ENCODE data around the gene KCTD2.

Gene KCTD2

GRCh38 chr17:75087558-75088453, 40.8 kb downstream of the KCTD2 start, which contains the start of gene SLC16A5:
TSS of gene SLC16A5 (plus strand) at chr17:75087954. CDS start at chr17:75093637, 5,683 bp downstream.
- Mint-ChIP-seq H3K27ac (peak within 1 kb of the TSS; percentile 73), H3K4me1 (peaks cover 41% of the 10 kb centered on the region), H3K36me3 (no peaks in the 10 kb centered on the region), H3K9me3 (no peaks in the 10 kb centered on the region), H3K4me3 (peak within 1 kb of the TSS; percentile 81), H3K27me3 (no peaks in the 10 kb centered on the region)
- peak; percentile 79 for ATAC-seq

GRCh38 chr17:75088465-75089417, 41.7 kb downstream of the KCTD2 start:
- peak overlapping the region; percentile 73 for H3K27ac Mint-ChIP-seq

GRCh38 chr17:75090871-75091854, 44.1 kb downstream of the KCTD2 start:
- no peak overlapping the region for H3K27ac Mint-ChIP-seq
- no peaks in the 10 kb centered on the region for H3K36me3 Mint-ChIP-seq
- no peaks in the 10 kb centered on the region for H3K9me3 Mint-ChIP-seq
- H3K27me3 Mint-ChIP-seq: no peaks in the 10 kb centered on the region
- peaks cover 40% of the 10 kb centered on the region for H3K4me1 Mint-ChIP-seq
- no peak for ATAC-seq
- no peak overlapping the region for H3K4me3 Mint-ChIP-seq

More at GRCh38 chr17:75088465-75089417, 41.7 kb downstream of the KCTD2 start:
- Mint-ChIP-seq H3K27me3 (no peaks in the 10 kb centered on the region), H3K9me3 (no peaks in the 10 kb centered on the region), H3K36me3 (no peaks in the 10 kb centered on the region), H3K4me3 (peak overlapping the region; percentile 81), H3K4me1 (peaks cover 41% of the 10 kb centered on the region)
- ATAC-seq: no peak

GRCh38 chr17:75091855-75092327, 44.9 kb downstream of the KCTD2 start:
- Mint-ChIP-seq H3K9me3 (no peaks in the 10 kb centered on the region), H3K27ac (no peak overlapping the region), H3K36me3 (no peaks in the 10 kb centered on the region), H3K4me1 (peaks cover 33% of the 10 kb centered on the region), H3K27me3 (no peaks in the 10 kb centered on the region), H3K4me3 (no peak overlapping the region)
- ATAC-seq: no peak

GRCh38 chr17:75093548-75094158, 46.6 kb downstream of the KCTD2 start:
- Mint-ChIP-seq H3K9me3 (no peaks in the 10 kb centered on the region), H3K36me3 (no peaks in the 10 kb centered on the region), H3K27ac (no peak overlapping the region), H3K27me3 (no peaks in the 10 kb centered on the region), H3K4me1 (peaks cover 24% of the 10 kb centered on the region), H3K4me3 (no peak overlapping the region)
- ATAC-seq: no peak

GRCh38 chr17:75094871-75095399, 47.9 kb downstream of the KCTD2 start:
- peaks cover 25% of the 10 kb centered on the region for H3K4me1 Mint-ChIP-seq
- no peaks in the 10 kb centered on the region for H3K9me3 Mint-ChIP-seq
- no peaks in the 10 kb centered on the region for H3K36me3 Mint-ChIP-seq
- peak; percentile 26 for ATAC-seq
- no peaks in the 10 kb centered on the region for H3K27me3 Mint-ChIP-seq
- H3K27ac Mint-ChIP-seq: no peak overlapping the region
- H3K4me3 Mint-ChIP-seq: no peak overlapping the region

- no peak overlapping the region for H3K27ac Mint-ChIP-seq
- no peaks in the 10 kb centered on the region for H3K36me3 Mint-ChIP-seq
- no peaks in the 10 kb centered on the region for H3K9me3 Mint-ChIP-seq
- peaks cover 19% of the 10 kb centered on the region for H3K4me1 Mint-ChIP-seq
- H3K27me3 Mint-ChIP-seq: no peaks in the 10 kb centered on the region
- no peak for ATAC-seq
- no peak overlapping the region for H3K4me3 Mint-ChIP-seq
Measured at GRCh38 chr17:75096082-75096625, 49.1 kb downstream of the KCTD2 start.

GRCh38 chr17:75097865-75098264, 50.8 kb downstream of the KCTD2 start:
- no peak for ATAC-seq
- no peaks in the 10 kb centered on the region for H3K9me3 Mint-ChIP-seq

GRCh38 chr17:75098861-75099260, 51.8 kb downstream of the KCTD2 start:
- no peaks in the 10 kb centered on the region for H3K9me3 Mint-ChIP-seq
- H3K4me3 Mint-ChIP-seq: no peak overlapping the region
- H3K4me1 Mint-ChIP-seq: peaks cover 22% of the 10 kb centered on the region
- no peaks in the 10 kb centered on the region for H3K27me3 Mint-ChIP-seq
- ATAC-seq: no peak
- H3K36me3 Mint-ChIP-seq: no peaks in the 10 kb centered on the region
- H3K27ac Mint-ChIP-seq: peak overlapping the region; percentile 2

More at GRCh38 chr17:75097865-75098264, 50.8 kb downstream of the KCTD2 start:
- H3K4me1 Mint-ChIP-seq: peaks cover 22% of the 10 kb centered on the region
- peak overlapping the region; percentile 2 for H3K27ac Mint-ChIP-seq
- no peak overlapping the region for H3K4me3 Mint-ChIP-seq
- H3K36me3 Mint-ChIP-seq: no peaks in the 10 kb centered on the region
- no peaks in the 10 kb centered on the region for H3K27me3 Mint-ChIP-seq

GRCh38 chr17:75099881-75100595, 53.0 kb downstream of the KCTD2 start:
- H3K27ac Mint-ChIP-seq: no peak overlapping the region
- H3K4me1 Mint-ChIP-seq: peaks cover 22% of the 10 kb centered on the region
- no peak for ATAC-seq
- no peaks in the 10 kb centered on the region for H3K36me3 Mint-ChIP-seq
- H3K27me3 Mint-ChIP-seq: no peaks in the 10 kb centered on the region
- H3K4me3 Mint-ChIP-seq: no peak overlapping the region
- no peaks in the 10 kb centered on the region for H3K9me3 Mint-ChIP-seq

- peak; percentile 79 for ATAC-seq
- Mint-ChIP-seq H3K4me3 (no peak overlapping the region), H3K9me3 (no peaks in the 10 kb centered on the region), H3K27ac (peak overlapping the region; percentile 50), H3K4me1 (peaks cover 27% of the 10 kb centered on the region), H3K36me3 (no peaks in the 10 kb centered on the region), H3K27me3 (no peaks in the 10 kb centered on the region)
Measured at GRCh38 chr17:75102385-75102821, 55.4 kb downstream of the KCTD2 start.

GRCh38 chr17:75103601-75104554, 56.9 kb downstream of the KCTD2 start:
- Mint-ChIP-seq H3K27me3 (no peaks in the 10 kb centered on the region), H3K4me1 (peaks cover 30% of the 10 kb centered on the region), H3K36me3 (no peaks in the 10 kb centered on the region), H3K4me3 (no peak overlapping the region), H3K27ac (no peak overlapping the region), H3K9me3 (no peaks in the 10 kb centered on the region)
- no peak for ATAC-seq
